WTC11 (cell line): ENCODE measurements around the gene PWP1. TPM values are rescaled to one million over a fixed set of nuclear protein-coding genes. Genes with fewer than 3 reads are reported as not detected.

Source experiments
- ATAC-seq: fragments of 200-7000 bp; cut with Tn5 transposase; 2 replicates; pipeline ENCODE4 v1.10.0; 2021; ENCODE audit warnings: mild to moderate bottlenecking, moderate library complexity
- CTCF ChIA-PET: fragments of 300-600 bp; sonication (Branson Sonifier 250); formaldehyde crosslinking; loops from one replicate; lab custom pipeline; 2021; ENCODE audit warnings: antibody characterized with exemption; lab: Charles Lee
- POLR2A ChIA-PET: fragments of 350-600 bp; sonication (Branson Sonifier 250); formaldehyde crosslinking; loops from one replicate; lab custom pipeline; 2021; ENCODE audit warnings: antibody characterized with exemption; lab: Charles Lee
- DNase-seq: peaks from one replicate; pipeline ENCODE4 v3.0.0; 2021; ENCODE audit warnings: low spot score
- H3K27ac Mint-ChIP-seq: 2 replicates; pipeline ENCODE4 v1.8.0; 2021; ENCODE audit warnings: mixed read lengths
- H3K27me3 Mint-ChIP-seq: 2 replicates; pipeline ENCODE4 v1.8.0; 2021; ENCODE audit warnings: low read depth, mild to moderate bottlenecking, moderate library complexity, mixed read lengths
- H3K36me3 Mint-ChIP-seq: 2 replicates; pipeline ENCODE4 v1.8.0; 2021; ENCODE audit warnings: mixed read lengths
- H3K4me1 Mint-ChIP-seq: 2 replicates; pipeline ENCODE4 v1.8.0; 2022; ENCODE audit warnings: mixed read lengths
- H3K4me3 Mint-ChIP-seq: 2 replicates; pipeline ENCODE4 v1.8.0; 2021; ENCODE audit warnings: mild to moderate bottlenecking, moderate library complexity, mixed read lengths
- H3K9me3 Mint-ChIP-seq: 2 replicates; pipeline ENCODE4 v1.8.0; 2021; ENCODE audit warnings: mixed read lengths
- ELF4 ChIP-seq: sonication (generic); formaldehyde crosslinking; IDR thresholded peaks from 2 replicates; pipeline ENCODE4 v1.8.1; 2022; ENCODE audit warnings: low read depth, mild to moderate bottlenecking, moderate library complexity, missing genetic modification reagents
- FOXP1 ChIP-seq: sonication (generic); formaldehyde crosslinking; IDR thresholded peaks from 2 replicates; pipeline ENCODE4 v1.8.0; 2022; ENCODE audit warnings: missing genetic modification reagents, mild to moderate bottlenecking, moderate library complexity, borderline replicate concordance
- GRHL2 ChIP-seq: fragments of 250-450 bp; sonication (Bioruptor Pico); IDR thresholded peaks from 2 replicates; pipeline ENCODE4 v1.8.0; 2022; ENCODE audit warnings: mild to moderate bottlenecking, moderate library complexity; ENCODE audit not compliant: insufficient replicate concordance, severe bottlenecking
- HMGA2 ChIP-seq: fragments of 250-450 bp; sonication (Bioruptor Pico); IDR thresholded peaks from 2 replicates; pipeline ENCODE4 v1.4.0; 2021; ENCODE audit warnings: mild to moderate bottlenecking, moderate library complexity
- PRDM15 ChIP-seq: sonication (generic); formaldehyde crosslinking; IDR thresholded peaks from 2 replicates; pipeline ENCODE4 v1.8.0; 2022; ENCODE audit warnings: missing genetic modification reagents
- PREB ChIP-seq: sonication (generic); formaldehyde crosslinking; IDR thresholded peaks from 2 replicates; pipeline ENCODE4 v1.8.1; 2022; ENCODE audit warnings: mild to moderate bottlenecking, missing genetic modification reagents, moderate library complexity, borderline replicate concordance
- RORB ChIP-seq: fragments of 250-450 bp; sonication (Bioruptor Pico); IDR thresholded peaks from 2 replicates; pipeline ENCODE4 v1.9.0; 2021; ENCODE audit warnings: mild to moderate bottlenecking
- SMAD4 ChIP-seq: sonication (generic); formaldehyde crosslinking; IDR thresholded peaks from 2 replicates; pipeline ENCODE4 v1.8.0; 2022; ENCODE audit warnings: mild to moderate bottlenecking, missing genetic modification reagents
- TCF7 ChIP-seq: sonication (generic); formaldehyde crosslinking; IDR thresholded peaks from 2 replicates; pipeline ENCODE4 v1.8.0; 2022; ENCODE audit warnings: mild to moderate bottlenecking, low read depth, missing genetic modification reagents, moderate library complexity
- USF1 ChIP-seq: sonication (generic); formaldehyde crosslinking; IDR thresholded peaks from 2 replicates; pipeline ENCODE4 v1.8.0; 2022; ENCODE audit warnings: mild to moderate bottlenecking, missing genetic modification reagents
- ZBTB21 ChIP-seq: sonication (generic); formaldehyde crosslinking; IDR thresholded peaks from 2 replicates; pipeline ENCODE4 v1.8.1; 2023; ENCODE audit warnings: mild to moderate bottlenecking, missing genetic modification reagents, borderline replicate concordance
- ZNF121 ChIP-seq: sonication (generic); formaldehyde crosslinking; IDR thresholded peaks from 2 replicates; pipeline ENCODE4 v1.8.0; 2023; ENCODE audit warnings: missing genetic modification reagents
- ZNF423 ChIP-seq: fragments of 250-450 bp; sonication (Bioruptor Pico); IDR thresholded peaks from 2 replicates; pipeline ENCODE4 v2.1.2; 2022; ENCODE audit warnings: mild to moderate bottlenecking, moderate library complexity
- ZNF425 ChIP-seq: fragments of 250-450 bp; sonication (Bioruptor Pico); conservative IDR thresholded peaks from 2 replicates; pipeline ENCODE4 v1.9.0; 2021; ENCODE audit warnings: mild to moderate bottlenecking
- total RNA-seq: library from RNA; stranded (reverse); gene quantifications from 3 replicates; pipeline ENCODE4 v1.2.3, GENCODE V29; 2021

PWP1 gene
- total RNA-seq, 1 experiment from 2014 or later: 54.2 TPM

DNA sequence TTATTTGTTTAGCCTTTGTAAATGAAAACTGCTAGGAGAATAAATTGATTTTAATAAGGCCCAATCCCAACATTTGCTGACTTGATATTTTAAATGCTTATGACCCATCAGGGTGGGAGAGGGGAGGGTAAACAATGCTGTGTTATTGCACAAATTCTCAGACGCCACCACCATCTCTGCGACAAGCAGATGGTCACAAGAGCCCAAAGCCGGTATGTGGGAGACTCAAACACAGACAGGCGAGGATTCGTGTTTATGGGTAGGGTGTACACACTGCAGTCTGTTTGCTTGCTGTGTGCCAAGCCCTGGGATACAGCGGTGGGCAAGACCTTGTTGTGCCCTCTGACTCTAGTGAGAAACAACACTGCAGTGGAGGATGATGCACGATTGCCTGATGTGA lies 39.2 kb upstream of the PWP1 start:
- H3K4me1 Mint-ChIP-seq: peaks cover 32% of the 10 kb centered on the region
- ATAC-seq: no peak
- H3K27ac Mint-ChIP-seq: peak overlapping the region; percentile 99
- peaks cover 7% of the 10 kb centered on the region for H3K36me3 Mint-ChIP-seq
- no peaks in the 10 kb centered on the region for H3K27me3 Mint-ChIP-seq
- H3K9me3 Mint-ChIP-seq: no peaks in the 10 kb centered on the region
- H3K4me3 Mint-ChIP-seq: peak overlapping the region; percentile 31; the same call in 1 of the 2 replicates
- TF ChIP-seq ZNF423 (CRISPR knock-in tag): no peak
- no peak for TF ChIP-seq FOXP1
- TF ChIP-seq ELF4 (CRISPR knock-in tag): no peak
- no peak for TF ChIP-seq GRHL2 (CRISPR knock-in tag)
- no peak for TF ChIP-seq RORB
- TF ChIP-seq SMAD4 (CRISPR knock-in tag): no peak
- no peak for TF ChIP-seq PRDM15
- no peak for TF ChIP-seq USF1 (CRISPR knock-in tag)
- TF ChIP-seq, all 79 proteins: peak for 0
- no peak for DNase-seq
- ChIA-PET CTCF (interaction anchor here (1.0 to 3.0 kb wide), 3 partner anchors 25 to 262 kb away, joined by 3 to 18 read pairs (median 11); no protein-coding TSS in a partner anchor), POLR2A (interaction anchor here (1.8 kb wide), 1 partner anchor 11 kb away, joined by 10 read pairs; no protein-coding TSS in a partner anchor)

GRCh38 chr12:107649661-107650061 lies 35.9 kb upstream of the PWP1 start:
- TF ChIP-seq TCF7: no peak
- TF ChIP-seq HMGA2: no peak
- Mint-ChIP-seq H3K27me3 (no peaks in the 10 kb centered on the region), H3K27ac (no peak overlapping the region; the same call in 1 of the 2 replicates), H3K36me3 (peaks cover 2% of the 10 kb centered on the region; the same call in 1 of the 2 replicates), H3K4me1 (peaks cover 50% of the 10 kb centered on the region), H3K4me3 (no peak overlapping the region), H3K9me3 (no peaks in the 10 kb centered on the region)
- POLR2A ChIA-PET: no interaction called here
- CTCF ChIA-PET: interaction anchor here (1.5 to 4.0 kb wide), 2 partner anchors 21 to 247 kb away, joined by 3 to 14 read pairs; no protein-coding TSS in a partner anchor
- ATAC-seq: no peak
- DNase-seq: no peak

DNA sequence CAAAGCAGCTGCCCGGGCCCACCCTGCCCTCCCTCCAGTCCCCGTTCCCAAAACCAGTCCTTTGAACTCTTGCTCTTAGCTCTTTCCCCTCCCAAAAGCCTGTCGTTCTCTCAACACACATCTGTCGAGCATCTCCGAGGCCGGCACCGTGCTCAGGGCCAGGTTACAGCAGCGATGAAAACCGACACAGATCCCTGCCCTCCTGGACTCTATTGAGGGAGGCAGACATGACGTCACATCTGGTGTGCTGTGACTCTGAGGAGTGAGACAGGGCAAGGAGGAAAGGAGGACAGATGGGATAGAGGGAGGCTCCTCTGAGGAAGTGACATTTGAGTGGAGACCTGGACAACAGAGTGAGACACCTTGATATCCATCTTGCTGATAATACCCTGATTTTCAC lies 34.6 kb upstream of the PWP1 start:
- ChIA-PET CTCF (interaction anchor here (4.0 kb wide), 1 partner anchor 20 kb away, joined by 14 read pairs; no protein-coding TSS in a partner anchor), POLR2A (no interaction called here)
- DNase-seq: no peak
- no peak overlapping the region for H3K27ac Mint-ChIP-seq
- TF ChIP-seq ZBTB21 (no peak), ELF4 (CRISPR knock-in tag) (no peak), ZNF121 (CRISPR knock-in tag) (0 out of 2 replicates have a peak, but pooled peaks have one; percentile 13)
- no peaks in the 10 kb centered on the region for H3K9me3 Mint-ChIP-seq
- H3K36me3 Mint-ChIP-seq: peaks cover 2% of the 10 kb centered on the region; the same call in 1 of the 2 replicates
- H3K27me3 Mint-ChIP-seq: no peaks in the 10 kb centered on the region
- no peak for ATAC-seq
- H3K4me1 Mint-ChIP-seq: peaks cover 51% of the 10 kb centered on the region
- H3K4me3 Mint-ChIP-seq: no peak overlapping the region

DNA sequence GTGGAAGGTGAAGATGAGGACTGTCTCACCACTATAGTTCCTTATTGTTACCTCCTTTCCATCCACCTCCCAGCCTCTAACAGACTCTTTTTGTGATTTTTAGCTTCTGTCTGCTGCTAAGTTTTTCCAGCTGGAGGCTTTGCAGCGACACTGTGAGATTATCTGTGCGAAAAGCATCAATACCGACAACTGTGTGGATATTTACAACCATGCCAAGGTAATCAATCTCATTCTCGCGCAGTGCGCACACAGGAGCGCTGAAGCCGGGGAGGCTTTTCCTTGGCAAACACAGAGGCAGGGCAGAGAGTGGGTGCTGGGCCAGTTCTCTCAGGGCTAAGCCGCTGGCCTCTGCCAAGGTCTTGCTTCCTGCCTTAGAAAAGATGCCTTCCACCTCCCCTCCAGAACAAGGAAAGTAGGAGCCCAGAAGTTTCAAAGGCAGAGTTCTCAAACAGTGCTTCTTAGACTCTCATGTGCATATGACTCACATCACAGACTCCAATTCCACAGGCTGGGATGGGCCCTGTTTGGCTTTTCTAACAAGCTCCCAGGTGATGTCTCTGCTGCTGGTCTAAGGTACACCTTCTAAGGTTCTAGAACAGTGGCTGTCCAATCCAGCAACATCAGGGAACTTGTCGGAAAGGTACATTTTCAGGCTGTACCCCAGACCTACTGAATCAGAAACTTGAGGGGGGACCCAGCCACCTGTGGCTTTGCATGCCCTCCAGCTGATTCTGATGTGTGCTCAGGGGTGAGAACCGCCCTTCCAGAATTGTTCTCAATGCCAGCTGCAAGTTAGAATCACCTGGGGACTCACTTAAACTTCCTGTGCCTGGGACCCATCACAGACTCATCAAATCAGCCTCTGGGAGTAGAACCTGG lies 33.8 kb upstream of the PWP1 start:
- DNase-seq (no peak), ATAC-seq (no peak)
- ChIA-PET CTCF (interaction anchor here (1.2 to 1.9 kb wide), 3 partner anchors 19 to 42 kb away, joined by 3 to 8 read pairs (median 5); no protein-coding TSS in a partner anchor), POLR2A (no interaction called here)
- no peak for TF ChIP-seq ZNF425 (CRISPR knock-in tag)
- no peak for TF ChIP-seq PREB (CRISPR knock-in tag)
- Mint-ChIP-seq H3K27me3 (no peaks in the 10 kb centered on the region), H3K4me3 (no peak overlapping the region), H3K9me3 (no peaks in the 10 kb centered on the region), H3K4me1 (peaks cover 42% of the 10 kb centered on the region), H3K27ac (0 out of 2 replicates have a peak overlapping the region, but pooled peaks have one; percentile 20), H3K36me3 (peaks cover 2% of the 10 kb centered on the region; the same call in 1 of the 2 replicates)
